ENCODE results near the gene DNAH17. TPM values are rescaled to one million over a fixed set of nuclear protein-coding genes. Genes with fewer than 3 reads are reported as not detected.

The DNAH17 gene
- total and polyA plus RNA-seq, 2 donors (not counting 1 experiment from before 2014, with no cell fraction given) = 0.01 to 0.12 TPM

- Mint-ChIP-seq H3K4me3 (no peak overlapping the region), H3K27me3 (no peaks in the 10 kb centered on the region), H3K9me3 (ENCODE audit: insufficient read depth) (no peaks in the 10 kb centered on the region), H3K27ac (no peak overlapping the region), H3K4me1 (no peaks in the 10 kb centered on the region)
- Histone ChIP-seq H3K4me2 (replicated peaks; ENCODE audit: low read depth, low read length, poor library complexity, severe bottlenecking) (no peak overlapping the region), H3K36me3 (replicated peaks in 1 of 2; ENCODE audit: control extremely low read depth in 1 of 2, control insufficient read depth in 1 of 2, extremely low read depth in 1 of 2, insufficient read depth in 2 of 2, low read length in 1 of 2) (no peaks in the 10 kb centered on the region), H3K4me1 (ENCODE audit: control insufficient read depth in 2 of 2, insufficient read depth in 2 of 2, low read length in 2 of 2) (peaks cover 0 to under 1% of the 10 kb centered on the region in 2 donors), H3K79me2 (ENCODE audit: control insufficient read depth, insufficient read depth, low read length) (no peaks in the 10 kb centered on the region), H3K27ac (ENCODE audit: low read length in 2 of 2) (no peak overlapping the region), H3K9ac (ENCODE audit: low read length) (no peak overlapping the region), H4K20me1 (ENCODE audit: control insufficient read depth, insufficient read depth, low read length, poor library complexity, severe bottlenecking) (no peaks in the 10 kb centered on the region), H3K4me3 (ENCODE audit: control extremely low read depth in 1 of 5, extremely low read depth in 1 of 5, insufficient read depth in 1 of 5, low read depth in 2 of 5, low read length in 4 of 5) (no peak overlapping the region), H2AFZ (ENCODE audit: insufficient read depth, low read depth, low read length, poor library complexity, severe bottlenecking) (no peak overlapping the region), H3K27me3 (replicated peaks in 1 of 4; ENCODE audit: control extremely low read depth in 1 of 4, control insufficient read depth in 3 of 4, insufficient read depth in 4 of 4, low read length in 3 of 4) (no peaks in the 10 kb centered on the region), H3K9me3 (ENCODE audit: control extremely low read depth in 1 of 3, control insufficient read depth in 2 of 3, insufficient read depth in 1 of 3, low read length in 2 of 3) (no peaks in the 10 kb centered on the region)
- intact Hi-C loops (cut with micrococcal nuclease) = no loop called here
- whole genome bisulfite sequencing (ENCODE audit: insufficient coverage) = 89% methylated on average over 8 of the region's 10 CpGs
- ATAC-seq (ENCODE audit: low read depth) = no peak
- TF ChIP-seq EZH2 (IDR thresholded peaks at IDR 0.05; ENCODE audit: borderline replicate concordance, insufficient read depth, low read depth, low read length, poor library complexity, severe bottlenecking) (no peak), CTCF (IDR thresholded peaks at IDR 0.05) (no peak)
- POLR2A ChIA-PET = no interaction called here
- CTCF ChIA-PET = no interaction called here
- no peak for DNase-seq
These were observed 87.0 kb downstream of the DNAH17 start for GRCh38 chr17:78490156-78490555.

GRCh38 chr17:78488867-78489634 is 88.1 kb downstream of the DNAH17 start:
- Histone ChIP-seq H3K27ac (ENCODE audit: low read length in 2 of 2) (no peak overlapping the region), H3K4me1 (ENCODE audit: control insufficient read depth in 2 of 2, insufficient read depth in 2 of 2, low read length in 2 of 2) (peaks cover 4 to 10% of the 10 kb centered on the region in 2 donors), H2AFZ (ENCODE audit: insufficient read depth, low read depth, low read length, poor library complexity, severe bottlenecking) (no peak overlapping the region), H3K9me3 (ENCODE audit: control extremely low read depth in 1 of 3, control insufficient read depth in 2 of 3, insufficient read depth in 1 of 3, low read length in 2 of 3) (no peaks in the 10 kb centered on the region), H4K20me1 (ENCODE audit: control insufficient read depth, insufficient read depth, low read length, poor library complexity, severe bottlenecking) (no peaks in the 10 kb centered on the region), H3K79me2 (ENCODE audit: control insufficient read depth, insufficient read depth, low read length) (no peaks in the 10 kb centered on the region), H3K9ac (ENCODE audit: low read length) (no peak overlapping the region), H3K36me3 (replicated peaks in 1 of 2; ENCODE audit: control extremely low read depth in 1 of 2, control insufficient read depth in 1 of 2, extremely low read depth in 1 of 2, insufficient read depth in 2 of 2, low read length in 1 of 2) (no peaks in the 10 kb centered on the region), H3K4me2 (replicated peaks; ENCODE audit: low read depth, low read length, poor library complexity, severe bottlenecking) (no peak overlapping the region), H3K27me3 (replicated peaks in 1 of 4; ENCODE audit: control extremely low read depth in 1 of 4, control insufficient read depth in 3 of 4, insufficient read depth in 4 of 4, low read length in 3 of 4) (peaks cover 0 to 6% (median 1%) of the 10 kb centered on the region in 4 experiments), H3K4me3 (ENCODE audit: control extremely low read depth in 1 of 5, extremely low read depth in 1 of 5, insufficient read depth in 1 of 5, low read depth in 2 of 5, low read length in 4 of 5) (no peak overlapping the region)
- peaks cover 7% of the 10 kb centered on the region for H3K4me1 Mint-ChIP-seq
- ATAC-seq (ENCODE audit: low read depth) (no peak), DNase-seq (no peak)
- intact Hi-C loops (cut with micrococcal nuclease) = no loop called here
- no peaks in the 10 kb centered on the region for H3K9me3 Mint-ChIP-seq (ENCODE audit: insufficient read depth)
- TF ChIP-seq EZH2 (IDR thresholded peaks at IDR 0.05; ENCODE audit: borderline replicate concordance, insufficient read depth, low read depth, low read length, poor library complexity, severe bottlenecking) (no peak), CTCF (IDR thresholded peaks at IDR 0.05) (no peak)
- peaks cover 5% of the 10 kb centered on the region for H3K27me3 Mint-ChIP-seq
- 93% methylated on average over 13 of the region's 13 CpGs for WGBS (ENCODE audit: insufficient coverage)
- POLR2A ChIA-PET = no interaction called here
- H3K4me3 Mint-ChIP-seq = no peak overlapping the region
- no peak overlapping the region for H3K27ac Mint-ChIP-seq
- CTCF ChIA-PET = no interaction called here
